Omental fat pad (tissue), 4 donors: Measurements from ENCODE around the gene LAPTM5. TPM values are rescaled to one million over a fixed set of nuclear protein-coding genes. Genes with fewer than 3 reads are reported as not detected.

Experiments used
- ATAC-seq: fragments of 150-250 bp; one replicate; pipeline ENCODE4 v1.9.1; 2016; ENCODE audit warnings: mild to moderate bottlenecking, moderate library complexity; ENCODE audit not compliant: low FRiP score
- DNase-seq: peaks from one replicate; pipeline ENCODE4 v3.0.0-alpha.2; 2019; ENCODE audit warnings: low spot score
- CTCF ChIP-seq, 3 donors: fragments of 450-650 bp; IDR thresholded peaks; one replicate each; pipeline ENCODE4 v1.5.1; 2016 to 2017; ENCODE audit warnings: antibody characterized with exemption in 3 of 3, mild to moderate bottlenecking in 3 of 3, moderate library complexity in 2 of 3
- total RNA-seq, 4 donors: library from RNA; depleted of rRNA; stranded (reverse); fragments of >200 nt; gene quantifications; one replicate each; pipeline ENCODE4 v1.1.0, GENCODE V29; 2016

The LAPTM5 gene
- total RNA-seq, 4 donors from 2014 or later = 87.4 to 327 (median 154) TPM

- DNase-seq (no peak), ATAC-seq (no peak)
- TF ChIP-seq CTCF (IDR thresholded peaks at IDR 0.05) = no peak
Measured at GRCh38 chr1:30698401-30698981, 59.1 kb downstream of the LAPTM5 start.

GRCh38 chr1:30697571-30698376 is 59.8 kb downstream of the LAPTM5 start:
- DNase-seq (no peak), ATAC-seq (no peak)
- no peak for TF ChIP-seq CTCF (IDR thresholded peaks at IDR 0.05)

GRCh38 chr1:30696831-30697230 is 60.7 kb downstream of the LAPTM5 start:
- TF ChIP-seq CTCF (IDR thresholded peaks at IDR 0.05) = no peak
- DNase-seq (no peak), ATAC-seq (no peak)

- ATAC-seq = no peak
- DNase-seq = no peak
- no peak for TF ChIP-seq CTCF (IDR thresholded peaks at IDR 0.05)
Measured at GRCh38 chr1:30695439-30695841, 62.1 kb downstream of the LAPTM5 start.

GRCh38 chr1:30694280-30695175 is 63.0 kb downstream of the LAPTM5 start:
- ATAC-seq = no peak
- TF ChIP-seq CTCF (IDR thresholded peaks at IDR 0.05) = no peak
- no peak for DNase-seq

GRCh38 chr1:30693822-30694221 is 63.8 kb downstream of the LAPTM5 start:
- DNase-seq (no peak), ATAC-seq (no peak)
- no peak for TF ChIP-seq CTCF (IDR thresholded peaks at IDR 0.05)
